ENCODE data around the gene ZNF670. TPM values are rescaled to one million over a fixed set of nuclear protein-coding genes. Genes with fewer than 3 reads are reported as not detected.
"Not testable (repeated sequence)": the region's sequence is repeated elsewhere in the genome, so short reads cannot be mapped to it uniquely, and the experiment has no call there.

ZNF670 gene
- polyA plus RNA-seq, 10 donors, result 2.3 to 3.5 (median 2.9) TPM

DNA sequence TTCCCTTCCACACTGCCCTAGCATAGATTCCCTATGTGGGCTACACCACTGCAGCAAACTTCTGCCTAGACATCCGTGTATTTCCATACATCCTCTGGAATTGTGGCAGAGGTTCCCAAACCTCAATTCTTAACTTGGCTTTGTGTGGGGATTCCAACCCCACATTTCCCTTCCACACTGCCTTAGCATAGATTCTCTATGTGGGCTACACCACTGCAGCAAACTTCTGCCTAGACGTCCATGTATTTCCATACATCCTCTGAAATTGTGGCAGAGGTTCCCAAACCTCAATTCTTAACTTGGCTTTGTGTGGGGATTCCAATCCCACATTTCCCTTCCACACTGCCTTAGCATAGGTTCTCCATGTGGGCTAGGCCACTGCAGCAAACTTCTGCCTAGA, 31.4 kb downstream of the ZNF670 start:
- no peak for DNase-seq

DNA sequence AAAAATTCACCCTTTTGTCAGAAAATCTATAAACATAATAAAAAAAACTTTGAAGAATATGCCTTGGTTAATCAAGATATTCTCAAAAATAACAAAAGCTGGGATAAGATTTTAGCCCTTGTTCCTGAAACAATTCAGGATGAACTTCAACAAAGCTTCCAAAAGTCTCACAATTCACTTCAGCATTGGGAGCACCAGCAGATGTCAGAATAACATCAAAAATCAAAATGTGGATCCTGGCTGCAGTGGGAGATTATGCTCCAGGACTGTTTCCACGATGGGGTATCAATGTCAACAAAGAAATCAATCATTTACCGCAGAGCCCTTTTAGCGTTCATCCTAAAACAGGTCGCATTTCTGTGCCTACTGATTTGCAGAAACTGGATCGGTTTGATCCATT, 35.2 kb downstream of the ZNF670 start:
- DNase-seq, result no peak

DNA sequence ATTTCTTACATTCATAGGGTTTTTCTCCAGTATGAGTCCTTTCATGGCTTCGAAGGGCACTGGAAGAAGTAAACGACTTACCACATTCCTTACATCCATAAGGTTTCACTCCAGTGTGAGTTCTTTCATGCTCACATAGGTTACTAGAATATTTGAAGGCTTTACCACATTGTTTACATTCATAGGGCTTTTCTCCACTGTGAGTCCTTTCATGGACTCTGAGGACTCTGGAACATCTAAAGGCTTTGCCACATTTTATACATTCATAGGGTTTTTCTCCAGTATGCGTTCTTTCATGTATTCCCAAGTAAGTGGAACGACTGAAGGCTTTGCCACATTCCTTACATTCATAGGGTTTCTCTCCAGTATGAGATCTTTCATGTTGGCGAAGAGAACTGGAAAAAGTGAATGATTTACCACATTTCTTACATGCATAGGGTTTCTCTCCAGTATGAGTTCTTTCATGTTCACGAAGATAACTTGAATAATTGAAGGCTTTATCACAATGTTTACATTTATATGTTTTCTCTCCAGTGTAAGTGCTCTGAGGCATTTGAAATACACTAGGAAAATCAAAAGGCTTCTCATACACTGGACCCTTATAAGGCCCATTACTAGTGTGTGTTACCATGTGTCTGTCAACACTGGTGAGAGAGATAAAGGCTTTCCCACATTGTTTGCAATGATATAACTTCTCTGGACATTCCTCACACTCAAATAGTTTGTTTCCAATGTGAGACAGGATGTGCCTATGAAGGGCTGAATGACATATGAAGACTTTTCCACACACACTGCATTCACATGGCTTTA, 40.9 kb downstream of the ZNF670 start:
- no peak for DNase-seq

DNA sequence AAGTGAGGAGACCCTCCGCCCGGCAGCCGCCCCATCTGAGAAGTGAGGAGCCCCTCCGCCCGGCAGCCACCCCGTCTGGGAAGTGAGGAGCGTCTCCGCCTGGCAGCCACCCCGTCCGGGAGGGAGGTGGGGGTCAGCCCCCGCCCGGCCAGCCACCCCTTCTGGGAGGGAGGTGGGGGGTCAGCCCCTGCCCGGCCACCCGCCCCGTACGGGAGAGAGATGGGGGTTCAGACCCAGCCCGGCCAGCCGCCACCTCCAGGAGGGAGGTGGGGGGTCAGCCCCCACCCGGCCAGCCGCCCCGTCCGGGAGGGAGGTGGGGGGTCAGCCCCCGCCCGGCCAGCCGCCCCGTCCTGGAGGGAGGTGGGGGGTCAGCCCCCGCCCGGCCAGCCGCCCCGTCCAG, 46.3 kb downstream of the ZNF670 start:
- DNase-seq, result not testable (repeated sequence)

Other genes with a start within 250 kb of the ZNF670 start
- 10 to 100 TPM; 23.2 to 36.4 (median 29.6) TPM for gene AHCTF1, start 146.9 kb downstream of the ZNF670 start, polyA plus RNA-seq (ENCODE audit: insufficient read length in 10 of 10)
- 1 to 10 TPM in 6 of 10 donors, under 1 TPM in 4; 0.94 to 3.0 (median 1.1) TPM for gene ZNF695, start 70.8 kb downstream of the ZNF670 start, polyA plus RNA-seq (ENCODE audit: insufficient read length in 10 of 10)
- 1 to 10 TPM; 4.8 to 9.3 (median 6.5) TPM for gene ZNF669, start 25.5 kb upstream of the ZNF670 start, polyA plus RNA-seq (ENCODE audit: insufficient read length in 10 of 10)
- 1 to 10 TPM; 3.4 to 9.0 (median 6.3) TPM for gene ZNF124, start 93.2 kb upstream of the ZNF670 start, polyA plus RNA-seq (ENCODE audit: insufficient read length in 10 of 10)
- under 1 TPM in 1 of 10 donors, not detected in 9; 0.16 TPM for gene VN1R5, start 177.3 kb upstream of the ZNF670 start, polyA plus RNA-seq (ENCODE audit: insufficient read length in 10 of 10)

All from muscle of back (tissue), 11 donors.